ENCODE data around the gene CRTC2.

DNA sequence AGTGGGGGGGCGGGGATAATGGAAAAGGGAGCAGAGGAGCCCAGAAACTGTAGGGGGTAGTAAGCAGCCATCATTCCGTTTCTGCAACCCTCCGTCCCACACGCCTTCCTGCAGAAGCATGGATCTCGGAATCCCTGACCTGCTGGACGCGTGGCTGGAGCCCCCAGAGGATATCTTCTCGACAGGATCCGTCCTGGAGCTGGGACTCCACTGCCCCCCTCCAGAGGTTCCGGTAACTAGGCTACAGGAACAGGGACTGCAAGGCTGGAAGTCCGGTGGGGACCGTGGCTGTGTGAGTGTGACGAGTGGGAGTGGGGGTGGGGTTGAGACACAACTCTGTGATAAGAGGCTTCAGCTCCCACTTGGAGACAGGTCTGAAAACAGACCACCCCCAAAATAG is 10.0 kb upstream of the CRTC2 start:
- TF ChIP-seq POLR2AphosphoS5 (IDR thresholded peaks at IDR 0.05; ENCODE audit: low read depth, low read length), result no peak
- TF ChIP-seq SIN3A (IDR thresholded peaks at IDR 0.05; ENCODE audit: borderline replicate concordance, insufficient read depth, low read length), result no peak
- TF ChIP-seq, protein P1, sequence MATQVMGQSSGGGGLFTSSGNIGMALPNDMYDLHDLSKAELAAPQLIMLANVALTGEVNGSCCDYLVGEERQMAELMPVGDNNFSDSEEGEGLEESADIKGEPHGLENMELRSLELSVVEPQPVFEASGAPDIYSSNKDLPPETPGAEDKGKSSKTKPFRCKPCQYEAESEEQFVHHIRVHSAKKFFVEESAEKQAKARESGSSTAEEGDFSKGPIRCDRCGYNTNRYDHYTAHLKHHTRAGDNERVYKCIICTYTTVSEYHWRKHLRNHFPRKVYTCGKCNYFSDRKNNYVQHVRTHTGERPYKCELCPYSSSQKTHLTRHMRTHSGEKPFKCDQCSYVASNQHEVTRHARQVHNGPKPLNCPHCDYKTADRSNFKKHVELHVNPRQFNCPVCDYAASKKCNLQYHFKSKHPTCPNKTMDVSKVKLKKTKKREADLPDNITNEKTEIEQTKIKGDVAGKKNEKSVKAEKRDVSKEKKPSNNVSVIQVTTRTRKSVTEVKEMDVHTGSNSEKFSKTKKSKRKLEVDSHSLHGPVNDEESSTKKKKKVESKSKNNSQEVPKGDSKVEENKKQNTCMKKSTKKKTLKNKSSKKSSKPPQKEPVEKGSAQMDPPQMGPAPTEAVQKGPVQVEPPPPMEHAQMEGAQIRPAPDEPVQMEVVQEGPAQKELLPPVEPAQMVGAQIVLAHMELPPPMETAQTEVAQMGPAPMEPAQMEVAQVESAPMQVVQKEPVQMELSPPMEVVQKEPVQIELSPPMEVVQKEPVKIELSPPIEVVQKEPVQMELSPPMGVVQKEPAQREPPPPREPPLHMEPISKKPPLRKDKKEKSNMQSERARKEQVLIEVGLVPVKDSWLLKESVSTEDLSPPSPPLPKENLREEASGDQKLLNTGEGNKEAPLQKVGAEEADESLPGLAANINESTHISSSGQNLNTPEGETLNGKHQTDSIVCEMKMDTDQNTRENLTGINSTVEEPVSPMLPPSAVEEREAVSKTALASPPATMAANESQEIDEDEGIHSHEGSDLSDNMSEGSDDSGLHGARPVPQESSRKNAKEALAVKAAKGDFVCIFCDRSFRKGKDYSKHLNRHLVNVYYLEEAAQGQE (IDR thresholded peaks at IDR 0.05; ENCODE audit: insufficient read depth in 1 of 2, low read depth in 2 of 2, low read length in 2 of 2), result no peak
